Keratinocyte (primary cell): Measurements from ENCODE around the gene FHL5. TPM values are rescaled to one million over a fixed set of nuclear protein-coding genes. Genes with fewer than 3 reads are reported as not detected.

Source experiments
- DNase-seq: peaks from one replicate; pipeline ENCODE4 v3.0.0-alpha.2; 2011; ENCODE audit warnings: low read depth, missing footprints, low spot score
- FAIRE-seq: peaks from 2 replicates; lab custom pipeline; 2011; peaks lifted over from hg19 to GRCh38; lab: Jason Lieb, UNC
- H2AFZ ChIP-seq: 2 replicates; pipeline ENCODE4 v1.6.0; 2012; ENCODE audit warnings: low read length, control low read depth, inconsistent platforms; ENCODE audit not compliant: control insufficient read depth
- H3K27ac ChIP-seq: 2 replicates; pipeline ENCODE4 v1.5.1; 2011; ENCODE audit warnings: low read length; ENCODE audit not compliant: control insufficient read depth, insufficient read depth
- H3K27me3 ChIP-seq: 3 replicates; pipeline ENCODE4 v1.6.0; 2011; ENCODE audit warnings: low read length; ENCODE audit not compliant: control insufficient read depth, insufficient read depth; ENCODE audit errors: extremely low read depth
- H3K36me3 ChIP-seq, 2 experiments: 2 replicates in 1 of 2; 3 replicates in 1 of 2; pipeline ENCODE4 v1.5.1; 2011; ENCODE audit warnings: low read length in 2 of 2, mild to moderate bottlenecking in 1 of 2; ENCODE audit not compliant: control insufficient read depth in 2 of 2, insufficient read depth in 2 of 2; ENCODE audit errors: extremely low read depth in 1 of 2
- H3K4me1 ChIP-seq: 3 replicates; pipeline ENCODE4 v1.5.1; 2011; ENCODE audit warnings: low read length; ENCODE audit not compliant: control insufficient read depth, insufficient read depth; ENCODE audit errors: extremely low read depth
- H3K4me2 ChIP-seq: 3 replicates; pipeline ENCODE4 v1.6.0; 2011; ENCODE audit warnings: low read depth, low read length; ENCODE audit not compliant: control insufficient read depth, insufficient read depth; ENCODE audit errors: extremely low read depth
- H3K4me3 ChIP-seq, 3 experiments: fragments of 200-600 bp in 1 of 3; sonication (generic) in 1 of 3; 2 replicates in 2 of 3; 3 replicates in 1 of 3; pipeline ENCODE4 v1.5.1; 2011 to 2016; ENCODE audit warnings: low read length in 3 of 3, mild to moderate bottlenecking in 3 of 3, control low read depth in 2 of 3, inconsistent platforms in 1 of 3, low read depth in 1 of 3, mixed read lengths in 1 of 3, mixed run types in 1 of 3, moderate library complexity in 1 of 3; ENCODE audit not compliant: control insufficient read depth in 2 of 3, insufficient read depth in 2 of 3; ENCODE audit errors: extremely low read depth in 1 of 3
- H3K79me2 ChIP-seq: 2 replicates; pipeline ENCODE4 v1.6.0; 2012; ENCODE audit warnings: low read length; ENCODE audit not compliant: control insufficient read depth, insufficient read depth
- H3K9ac ChIP-seq: 3 replicates; pipeline ENCODE4 v1.6.0; 2011; ENCODE audit warnings: low read length; ENCODE audit not compliant: control insufficient read depth, insufficient read depth; ENCODE audit errors: extremely low read depth
- H3K9me1 ChIP-seq: 3 replicates; pipeline ENCODE4 v1.6.0; 2011; ENCODE audit warnings: low read length; ENCODE audit not compliant: control insufficient read depth, insufficient read depth; ENCODE audit errors: extremely low read depth
- H3K9me3 ChIP-seq: 2 replicates; pipeline ENCODE4 v1.5.1; 2012; ENCODE audit warnings: low read depth, low read length; ENCODE audit not compliant: control insufficient read depth
- H4K20me1 ChIP-seq: 3 replicates; pipeline ENCODE4 v1.6.0; 2011; ENCODE audit warnings: low read length; ENCODE audit not compliant: control insufficient read depth, insufficient read depth; ENCODE audit errors: extremely low read depth
- EZH2 ChIP-seq: IDR thresholded peaks from one replicate; pipeline ENCODE4 v1.6.1; 2012; ENCODE audit warnings: inconsistent platforms, mild to moderate bottlenecking, low read length, moderate library complexity
- dilution Hi-C: fragments of 300-500 bp; cut with MboI; formaldehyde crosslinking; loops from one replicate; pipeline ENCODE4 v1.7.0; 2020; ENCODE audit warnings: low sequenced_read_pairs; ENCODE audit not compliant: extremely low pct_ligation_motif_present
- polyA plus RNA-seq, 5 experiments: library from polyadenylated mRNA; depleted of rRNA in 3 of 5; stranded (reverse) in 3 of 5; stranded (forward) in 1 of 5; unstranded in 1 of 5; fragments of >200 nt; gene quantifications; 1 replicate in 1 of 5; 2 replicates in 3 of 5; 3 replicates in 1 of 5; pipeline versions ENCODE4 v1.2.1 to v1.2.3, GENCODE V29; 2011 to 2012; ENCODE audit warnings: missing spikeins in 2 of 5, low read depth in 1 of 5, low replicate concordance in 1 of 5
- TF ChIP-seq, protein P1 (sequence below), 3 experiments: IDR thresholded peaks in 1 of 3; conservative IDR thresholded peaks in 1 of 3; optimal IDR thresholded peaks in 1 of 3; 2 replicates in 2 of 3; 3 replicates in 1 of 3; pipeline versions ENCODE3 to v1.5.1; 2011; ENCODE audit warnings: low read length in 3 of 3, mild to moderate bottlenecking in 3 of 3, moderate library complexity in 2 of 3, control low read depth in 1 of 3, inconsistent platforms in 1 of 3; ENCODE audit not compliant: insufficient read depth in 2 of 3; ENCODE audit errors: extremely low read depth in 1 of 3

The FHL5 gene
- polyA plus RNA-seq, 1 donor (not counting 4 experiments of a cell fraction or from before 2014, with no cell fraction given): not detected

DNA sequence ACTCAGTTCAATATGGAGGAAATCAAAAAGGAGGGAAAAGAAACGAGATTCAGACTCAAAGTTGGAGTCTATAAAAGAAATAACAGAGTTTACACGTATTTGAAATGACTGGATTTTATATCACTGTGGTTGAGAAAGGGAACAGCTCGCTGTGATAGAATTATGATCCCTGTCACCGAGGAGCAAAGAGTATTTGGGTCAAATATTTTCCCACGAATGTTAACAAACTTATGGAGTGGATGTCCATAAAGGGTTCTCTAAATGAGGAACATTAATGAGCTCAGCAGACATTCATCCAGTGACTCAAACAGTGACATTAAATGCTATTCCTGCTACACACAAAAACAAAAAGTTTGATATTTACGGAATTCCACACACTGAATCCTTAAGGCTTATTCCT is 57.9 kb downstream of the FHL5 start:
- H3K9me1 ChIP-seq: no peaks in the 10 kb centered on the region
- no peaks in the 10 kb centered on the region for H3K79me2 ChIP-seq
- H3K4me1 ChIP-seq: no peaks in the 10 kb centered on the region
- H3K27ac ChIP-seq: no peak overlapping the region
- TF ChIP-seq, protein P1, sequence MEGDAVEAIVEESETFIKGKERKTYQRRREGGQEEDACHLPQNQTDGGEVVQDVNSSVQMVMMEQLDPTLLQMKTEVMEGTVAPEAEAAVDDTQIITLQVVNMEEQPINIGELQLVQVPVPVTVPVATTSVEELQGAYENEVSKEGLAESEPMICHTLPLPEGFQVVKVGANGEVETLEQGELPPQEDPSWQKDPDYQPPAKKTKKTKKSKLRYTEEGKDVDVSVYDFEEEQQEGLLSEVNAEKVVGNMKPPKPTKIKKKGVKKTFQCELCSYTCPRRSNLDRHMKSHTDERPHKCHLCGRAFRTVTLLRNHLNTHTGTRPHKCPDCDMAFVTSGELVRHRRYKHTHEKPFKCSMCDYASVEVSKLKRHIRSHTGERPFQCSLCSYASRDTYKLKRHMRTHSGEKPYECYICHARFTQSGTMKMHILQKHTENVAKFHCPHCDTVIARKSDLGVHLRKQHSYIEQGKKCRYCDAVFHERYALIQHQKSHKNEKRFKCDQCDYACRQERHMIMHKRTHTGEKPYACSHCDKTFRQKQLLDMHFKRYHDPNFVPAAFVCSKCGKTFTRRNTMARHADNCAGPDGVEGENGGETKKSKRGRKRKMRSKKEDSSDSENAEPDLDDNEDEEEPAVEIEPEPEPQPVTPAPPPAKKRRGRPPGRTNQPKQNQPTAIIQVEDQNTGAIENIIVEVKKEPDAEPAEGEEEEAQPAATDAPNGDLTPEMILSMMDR (optimal IDR thresholded peaks at IDR 0.05 in 1 of 3, IDR thresholded peaks at IDR 0.05 in 1 of 3, conservative IDR thresholded peaks at IDR 0.05 in 1 of 3; ENCODE audit: extremely low read depth in 1 of 3, insufficient read depth in 2 of 3, low read length in 3 of 3): no peak
- no peak for TF ChIP-seq EZH2
- no peak overlapping the region for H2AFZ ChIP-seq
- FAIRE-seq (no peak), DNase-seq (no peak)
- H3K9ac ChIP-seq: no peak overlapping the region
- no peak overlapping the region for H3K4me2 ChIP-seq
- no peak overlapping the region for H3K4me3 ChIP-seq
- H4K20me1 ChIP-seq: no peaks in the 10 kb centered on the region
- H3K36me3 ChIP-seq: no peaks in the 10 kb centered on the region
- dilution Hi-C loops: no loop called here
- H3K9me3 ChIP-seq: no peaks in the 10 kb centered on the region
- H3K27me3 ChIP-seq: no peaks in the 10 kb centered on the region

DNA sequence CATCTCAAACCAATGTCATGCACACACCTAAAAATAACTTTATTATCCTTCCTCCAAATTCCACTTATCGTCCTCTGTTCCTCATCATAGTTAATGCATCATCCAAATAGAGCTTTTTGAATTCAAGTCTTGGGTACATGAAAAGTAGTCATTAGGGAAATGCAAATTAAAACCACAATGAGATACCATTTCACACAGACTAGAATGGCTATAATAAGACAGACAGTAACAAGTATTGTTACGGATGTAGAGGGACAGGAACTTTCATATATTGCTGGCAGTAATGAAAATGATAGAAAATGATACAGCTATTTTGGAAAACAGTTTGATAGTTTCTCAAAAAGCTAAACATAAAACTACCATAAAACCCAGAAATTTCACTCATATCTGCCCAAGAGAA is 59.1 kb downstream of the FHL5 start:
- no peaks in the 10 kb centered on the region for H4K20me1 ChIP-seq

More for the DNA sequence above, 59.1 kb downstream of the FHL5 start:
- TF ChIP-seq, protein P1 (optimal IDR thresholded peaks at IDR 0.05 in 1 of 3, IDR thresholded peaks at IDR 0.05 in 1 of 3, conservative IDR thresholded peaks at IDR 0.05 in 1 of 3; ENCODE audit: extremely low read depth in 1 of 3, insufficient read depth in 2 of 3, low read length in 3 of 3): no peak
- TF ChIP-seq EZH2: no peak
- Histone ChIP-seq H3K9me1 (no peaks in the 10 kb centered on the region), H3K79me2 (no peaks in the 10 kb centered on the region), H3K9me3 (no peaks in the 10 kb centered on the region), H3K27me3 (no peaks in the 10 kb centered on the region), H3K27ac (no peak overlapping the region), H3K36me3 (no peaks in the 10 kb centered on the region), H3K4me1 (no peaks in the 10 kb centered on the region), H3K4me3 (no peak overlapping the region), H3K4me2 (no peak overlapping the region), H2AFZ (no peak overlapping the region), H3K9ac (no peak overlapping the region)
- FAIRE-seq: no peak
- no peak for DNase-seq
- dilution Hi-C loops: no loop called here
